Chondrocyte (in vitro differentiated cells): Measurements from ENCODE around the gene ZBTB7B. TPM values are rescaled to one million over a fixed set of nuclear protein-coding genes. Genes with fewer than 3 reads are reported as not detected.

Experiments
- DNase-seq: peaks from one replicate; pipeline ENCODE4 v3.0.0; 2021; ENCODE audit warnings: mixed read lengths, low spot score
- H3K27ac Mint-ChIP-seq: one replicate; pipeline ENCODE4 v1.8.0; 2021; ENCODE audit warnings: mild to moderate bottlenecking, moderate library complexity, mixed read lengths; ENCODE audit not compliant: unreplicated experiment
- H3K27me3 Mint-ChIP-seq: 2 replicates; pipeline ENCODE4 v1.8.0; 2021; ENCODE audit warnings: low read depth, mixed read lengths
- H3K36me3 Mint-ChIP-seq: 2 replicates; pipeline ENCODE4 v1.8.0; 2021; ENCODE audit warnings: low read depth, mixed read lengths
- H3K4me1 Mint-ChIP-seq: 2 replicates; pipeline ENCODE4 v1.8.0; 2021; ENCODE audit warnings: low read depth, mild to moderate bottlenecking, mixed read lengths
- H3K4me3 Mint-ChIP-seq: one replicate; pipeline ENCODE4 v1.8.0; 2021; ENCODE audit warnings: mild to moderate bottlenecking, moderate library complexity, mixed read lengths; ENCODE audit not compliant: unreplicated experiment
- H3K9me3 Mint-ChIP-seq: 2 replicates; pipeline ENCODE4 v1.8.0; 2021; ENCODE audit warnings: low read depth, mixed read lengths
- CTCF ChIP-seq: fragments of 200-600 bp; sonication (generic); IDR thresholded peaks from 2 replicates; pipeline ENCODE4 v1.5.0; 2021; ENCODE audit warnings: antibody characterized with exemption, mild to moderate bottlenecking, moderate library complexity
- total RNA-seq: library from RNA; stranded (reverse); gene quantifications from 3 replicates; pipeline ENCODE4 v1.2.1, GENCODE V29; 2021

Gene ZBTB7B
- total RNA-seq, 1 donor from 2014 or later: 41.1 TPM

DNA sequence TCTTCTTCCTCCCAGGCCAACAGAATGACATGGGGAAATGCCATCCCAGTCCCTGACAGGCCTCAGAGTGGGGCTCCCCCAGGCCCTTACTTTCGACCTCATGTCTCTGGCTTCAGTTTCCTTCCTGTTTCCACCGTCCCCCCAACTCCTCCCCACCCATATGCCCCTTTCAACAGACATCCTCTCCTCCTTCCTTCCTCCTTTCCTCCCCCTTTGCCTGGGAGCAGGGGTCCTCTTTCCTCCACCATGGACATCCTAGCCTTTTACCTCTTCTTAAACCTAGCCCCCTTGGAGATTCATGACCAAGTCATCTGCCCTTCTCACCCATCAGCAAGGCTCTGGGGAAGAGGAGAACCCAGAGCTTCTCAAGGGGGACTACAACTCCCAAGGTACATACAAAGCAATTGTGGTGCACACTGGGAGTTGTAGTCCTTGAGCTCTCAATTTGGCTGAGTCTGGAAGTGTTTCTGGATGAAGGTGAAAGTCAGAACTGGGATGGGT lies 4.0 kb downstream of the ZBTB7B start:
- DNase-seq: no peak
- Mint-ChIP-seq H3K27me3 (no peaks in the 10 kb centered on the region), H3K4me3 (no peak overlapping the region), H3K9me3 (no peaks in the 10 kb centered on the region), H3K4me1 (peaks cover 23% of the 10 kb centered on the region), H3K36me3 (no peaks in the 10 kb centered on the region), H3K27ac (no peak overlapping the region)
- no peak for TF ChIP-seq CTCF

GRCh38 chr1:155007251-155007828 lies 4.7 kb downstream of the ZBTB7B start:
- DNase-seq: no peak
- Mint-ChIP-seq H3K27me3 (no peaks in the 10 kb centered on the region), H3K4me3 (no peak overlapping the region), H3K36me3 (no peaks in the 10 kb centered on the region), H3K27ac (no peak overlapping the region), H3K4me1 (peaks cover 23% of the 10 kb centered on the region), H3K9me3 (no peaks in the 10 kb centered on the region)
- no peak for TF ChIP-seq CTCF

DNA sequence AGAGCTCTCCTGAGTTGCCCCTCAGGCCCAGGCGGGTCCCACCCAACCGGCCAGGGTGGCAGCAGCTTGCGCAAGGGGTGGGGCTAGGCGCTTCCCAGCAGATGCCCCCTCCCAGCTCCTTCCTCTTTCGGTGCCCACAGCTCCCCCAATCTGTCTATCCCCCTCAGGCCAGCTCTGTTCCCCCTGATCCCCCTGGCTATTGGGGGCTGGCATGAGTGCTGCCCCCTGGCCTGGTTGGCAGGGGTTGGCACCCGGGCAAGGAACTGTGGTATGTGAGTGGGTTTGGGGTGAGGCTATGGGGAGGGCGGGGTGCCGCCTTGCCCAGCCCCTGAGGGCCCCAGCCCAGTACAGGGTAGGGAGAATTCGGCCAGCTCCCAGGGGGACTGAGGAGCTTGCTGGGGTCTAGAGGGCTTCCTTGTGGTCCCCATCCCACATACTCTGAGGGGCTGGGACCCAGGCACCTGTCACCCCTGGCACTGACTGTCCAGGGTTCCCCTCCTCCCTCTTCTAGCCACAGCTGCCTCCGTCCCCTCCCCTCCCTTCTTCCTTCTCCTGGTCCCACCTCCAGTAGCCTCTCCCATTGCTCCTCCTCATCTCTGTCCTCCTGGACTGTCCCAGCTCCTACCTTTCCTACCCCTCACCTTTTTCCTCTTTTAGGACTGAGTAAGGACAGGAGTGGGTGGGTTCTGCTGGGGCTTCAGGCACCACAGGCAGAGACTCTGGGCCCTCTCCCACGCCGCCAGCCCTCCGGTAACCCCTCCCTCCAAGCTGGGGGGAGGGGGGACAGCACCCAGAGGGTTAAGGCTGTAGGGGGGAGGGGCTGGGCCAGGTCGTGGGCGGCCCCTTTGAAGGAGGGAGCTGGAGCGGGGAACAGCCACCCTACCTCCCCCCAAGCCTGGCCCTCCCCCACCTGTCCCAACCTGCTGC lies 5.7 kb downstream of the ZBTB7B start:
- no peak for TF ChIP-seq CTCF
- Mint-ChIP-seq H3K4me3 (no peak overlapping the region), H3K27me3 (no peaks in the 10 kb centered on the region), H3K27ac (no peak overlapping the region), H3K9me3 (no peaks in the 10 kb centered on the region), H3K36me3 (no peaks in the 10 kb centered on the region), H3K4me1 (peaks cover 23% of the 10 kb centered on the region)
- DNase-seq: no peak

DNA sequence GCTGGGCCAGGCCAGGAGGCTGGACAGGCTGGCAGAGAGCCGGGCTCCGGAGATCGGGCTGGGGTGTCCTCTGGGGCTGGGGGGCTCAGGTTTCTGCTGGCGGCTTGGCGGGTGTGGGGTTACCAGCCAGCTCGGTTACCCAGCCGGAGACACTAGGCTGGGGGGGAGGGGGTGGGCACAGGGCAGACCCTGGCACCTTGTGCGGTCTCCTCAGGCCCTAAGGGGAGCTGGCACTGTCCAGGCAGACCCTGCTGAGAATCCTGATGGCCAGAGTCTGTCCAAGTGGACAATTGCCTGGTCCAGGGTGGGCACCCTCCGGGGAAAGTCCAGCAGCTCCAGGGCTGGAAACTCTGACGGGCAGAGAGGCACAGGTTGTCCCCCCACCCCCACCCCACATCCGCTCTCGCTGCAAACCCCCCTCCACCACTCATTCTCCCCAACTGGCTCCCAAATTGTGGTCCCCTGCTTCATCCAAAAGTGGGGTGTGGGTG lies 6.7 kb downstream of the ZBTB7B start:
- H3K27me3 Mint-ChIP-seq: no peaks in the 10 kb centered on the region
- DNase-seq: no peak
- H3K9me3 Mint-ChIP-seq: no peaks in the 10 kb centered on the region
- TF ChIP-seq CTCF: no peak
- H3K4me1 Mint-ChIP-seq: peaks cover 19% of the 10 kb centered on the region
- no peaks in the 10 kb centered on the region for H3K36me3 Mint-ChIP-seq
- H3K27ac Mint-ChIP-seq: no peak overlapping the region
- no peak overlapping the region for H3K4me3 Mint-ChIP-seq

- H3K4me3 Mint-ChIP-seq: no peak overlapping the region
- no peak for TF ChIP-seq CTCF
- H3K27me3 Mint-ChIP-seq: no peaks in the 10 kb centered on the region
- H3K9me3 Mint-ChIP-seq: no peaks in the 10 kb centered on the region
- H3K36me3 Mint-ChIP-seq: no peaks in the 10 kb centered on the region
- no peak for DNase-seq
- peaks cover 15% of the 10 kb centered on the region for H3K4me1 Mint-ChIP-seq
- no peak overlapping the region for H3K27ac Mint-ChIP-seq
Measured at GRCh38 chr1:155009742-155010141, 7.1 kb downstream of the ZBTB7B start.
